NB4 (cell line): Measurements from ENCODE around the gene MRPL50.

Experiments used
- POLR2A ChIP-seq: IDR thresholded peaks from 2 replicates; pipeline ENCODE4 v1.6.1; 2011; ENCODE audit warnings: mild to moderate bottlenecking; ENCODE audit not compliant: insufficient read length; ENCODE audit errors: extremely low read depth
- TF ChIP-seq, protein P1 (sequence below): IDR thresholded peaks from one replicate; pipeline ENCODE4 v1.5.1; 2012; ENCODE audit warnings: low read depth, low read length
- TF ChIP-seq, protein P2 (sequence below): IDR thresholded peaks from 2 replicates; pipeline ENCODE4 v1.6.1; 2011; ENCODE audit warnings: low read depth, low read length

DNA sequence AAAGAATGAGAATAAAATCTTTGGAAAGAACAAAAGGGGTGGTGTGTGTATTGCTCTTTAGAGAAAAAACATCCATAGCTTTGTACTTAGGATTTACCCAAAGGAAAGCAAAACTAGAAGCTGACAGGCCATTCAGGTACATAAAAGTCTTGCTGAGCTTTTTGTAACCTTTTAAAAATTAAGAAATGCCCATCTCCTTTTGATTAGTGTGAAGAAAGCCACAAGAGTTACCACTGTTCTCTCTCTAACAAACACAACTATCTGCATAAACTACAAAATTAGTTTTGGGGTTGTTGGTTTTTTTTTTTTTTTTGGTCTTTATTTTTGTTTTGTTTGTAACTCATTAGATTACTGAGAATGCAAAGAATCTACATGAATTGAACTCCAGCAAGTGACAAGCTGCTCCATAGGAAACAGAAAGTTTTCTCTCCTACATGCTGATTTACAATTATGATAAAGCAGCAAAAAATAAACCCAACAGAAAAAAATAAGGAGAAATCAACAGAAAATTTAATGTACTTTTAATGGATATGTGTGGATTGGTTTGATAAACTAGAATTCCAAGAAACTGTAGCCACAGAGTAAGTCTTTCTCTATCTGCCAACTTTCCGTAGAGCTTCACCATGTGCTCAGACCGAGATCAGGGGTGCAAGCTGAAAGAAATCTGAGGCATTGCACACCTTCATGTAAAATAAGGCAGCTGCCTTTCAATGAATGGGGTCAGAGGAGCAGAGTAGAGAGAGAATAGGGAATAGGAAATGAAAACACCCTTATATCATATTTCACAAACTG is 25.9 kb downstream of the MRPL50 start:
- TF ChIP-seq, protein P1, sequence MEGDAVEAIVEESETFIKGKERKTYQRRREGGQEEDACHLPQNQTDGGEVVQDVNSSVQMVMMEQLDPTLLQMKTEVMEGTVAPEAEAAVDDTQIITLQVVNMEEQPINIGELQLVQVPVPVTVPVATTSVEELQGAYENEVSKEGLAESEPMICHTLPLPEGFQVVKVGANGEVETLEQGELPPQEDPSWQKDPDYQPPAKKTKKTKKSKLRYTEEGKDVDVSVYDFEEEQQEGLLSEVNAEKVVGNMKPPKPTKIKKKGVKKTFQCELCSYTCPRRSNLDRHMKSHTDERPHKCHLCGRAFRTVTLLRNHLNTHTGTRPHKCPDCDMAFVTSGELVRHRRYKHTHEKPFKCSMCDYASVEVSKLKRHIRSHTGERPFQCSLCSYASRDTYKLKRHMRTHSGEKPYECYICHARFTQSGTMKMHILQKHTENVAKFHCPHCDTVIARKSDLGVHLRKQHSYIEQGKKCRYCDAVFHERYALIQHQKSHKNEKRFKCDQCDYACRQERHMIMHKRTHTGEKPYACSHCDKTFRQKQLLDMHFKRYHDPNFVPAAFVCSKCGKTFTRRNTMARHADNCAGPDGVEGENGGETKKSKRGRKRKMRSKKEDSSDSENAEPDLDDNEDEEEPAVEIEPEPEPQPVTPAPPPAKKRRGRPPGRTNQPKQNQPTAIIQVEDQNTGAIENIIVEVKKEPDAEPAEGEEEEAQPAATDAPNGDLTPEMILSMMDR, result no peak
- no peak for TF ChIP-seq POLR2A
- TF ChIP-seq, protein P2, sequence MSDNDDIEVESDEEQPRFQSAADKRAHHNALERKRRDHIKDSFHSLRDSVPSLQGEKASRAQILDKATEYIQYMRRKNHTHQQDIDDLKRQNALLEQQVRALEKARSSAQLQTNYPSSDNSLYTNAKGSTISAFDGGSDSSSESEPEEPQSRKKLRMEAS, result no peak
